Caco-2 (cell line): Measurements from ENCODE around the gene FLOT2. TPM values are rescaled to one million over a fixed set of nuclear protein-coding genes. Genes with fewer than 3 reads are reported as not detected.

Source experiments
- BruUV-seq: library from RNA; stranded (reverse); fragments of 400-500 nt; replicated peaks from 2 replicates; lab custom pipeline; 2021; lab: Mats Ljungman, UMichigan
- CTCF ChIA-PET: fragments of 300-600 bp; sonication (Branson Sonifier 250); formaldehyde crosslinking; loops from one replicate; lab custom pipeline; 2022; ENCODE audit warnings: antibody characterized with exemption; lab: Charles Lee
- POLR2A ChIA-PET: fragments of 300-600 bp; sonication (Branson Sonifier 250); formaldehyde crosslinking; loops from one replicate; lab custom pipeline; 2022; ENCODE audit warnings: antibody characterized with exemption; lab: Charles Lee
- DNase-seq, 2 experiments: peaks; one replicate each; pipeline versions ENCODE4 v3.0.0 to v3.0.0-alpha.2; 2020 to 2022
- H3K27me3 ChIP-seq: replicated peaks from 2 replicates; pipeline ENCODE4 v1.6.0; 2011; ENCODE audit warnings: low read length; ENCODE audit not compliant: control insufficient read depth, insufficient read depth
- H3K36me3 ChIP-seq: 2 replicates; pipeline ENCODE4 v1.5.1; 2011; ENCODE audit warnings: low read length; ENCODE audit not compliant: control insufficient read depth, insufficient read depth
- H3K4me1 ChIP-seq: fragments of 250-450 bp; sonication (Bioruptor Pico); 2 replicates; pipeline ENCODE4 v1.5.1; 2020; ENCODE audit warnings: mild to moderate bottlenecking
- H3K4me3 ChIP-seq: 2 replicates; pipeline ENCODE4 v1.5.1; 2011; ENCODE audit warnings: low read depth, mild to moderate bottlenecking, control low read depth, low read length
- H3K9me3 ChIP-seq: fragments of 250-450 bp; sonication (Bioruptor Pico); 2 replicates; pipeline ENCODE4 v1.5.1; 2020; ENCODE audit warnings: mild to moderate bottlenecking, moderate library complexity
- H3K27ac Mint-ChIP-seq: one replicate; pipeline ENCODE4 v1.8.0; 2022; ENCODE audit warnings: mixed read lengths; ENCODE audit not compliant: unreplicated experiment
- H3K27me3 Mint-ChIP-seq: one replicate; pipeline ENCODE4 v1.8.0; 2022; ENCODE audit warnings: mixed read lengths; ENCODE audit not compliant: insufficient read depth, unreplicated experiment
- H3K36me3 Mint-ChIP-seq: one replicate; pipeline ENCODE4 v1.8.0; 2022; ENCODE audit warnings: mild to moderate bottlenecking, mixed read lengths; ENCODE audit not compliant: insufficient read depth, unreplicated experiment
- H3K4me1 Mint-ChIP-seq: one replicate; pipeline ENCODE4 v1.8.0; 2022; ENCODE audit warnings: low read depth, mixed read lengths; ENCODE audit not compliant: unreplicated experiment
- H3K4me3 Mint-ChIP-seq: one replicate; pipeline ENCODE4 v1.8.0; 2022; ENCODE audit warnings: mild to moderate bottlenecking, moderate library complexity, mixed read lengths; ENCODE audit not compliant: unreplicated experiment
- H3K9me3 Mint-ChIP-seq: one replicate; pipeline ENCODE4 v1.8.0; 2022; ENCODE audit warnings: mixed read lengths; ENCODE audit not compliant: unreplicated experiment
- CTCF ChIP-seq, 2 experiments: fragments of 200-600 bp in 1 of 2; IDR thresholded peaks; 1 replicate in 1 of 2; 2 replicates in 1 of 2; pipeline versions ENCODE4 v1.5.1 to v1.8.0; 2011 to 2022; ENCODE audit warnings: antibody characterized with exemption in 1 of 2, control low read depth in 1 of 2, inconsistent platforms in 1 of 2, low read depth in 1 of 2, low read length in 1 of 2, mild to moderate bottlenecking in 1 of 2, moderate library complexity in 1 of 2; ENCODE audit not compliant: insufficient read depth in 1 of 2, severe bottlenecking in 1 of 2, unreplicated experiment in 1 of 2
- intact Hi-C: fragments of 100-400 bp; cut with micrococcal nuclease; formaldehyde crosslinking; loops from one replicate; pipeline ENCODE4 v1.10.0; 2022; ENCODE audit not compliant: unreplicated experiment
- total RNA-seq: library from RNA; stranded (reverse); gene quantifications from 2 replicates; pipeline ENCODE4 v1.2.3, GENCODE V29; 2022

The FLOT2 gene
- total RNA-seq, 1 experiment from 2014 or later = 189 TPM

DNA sequence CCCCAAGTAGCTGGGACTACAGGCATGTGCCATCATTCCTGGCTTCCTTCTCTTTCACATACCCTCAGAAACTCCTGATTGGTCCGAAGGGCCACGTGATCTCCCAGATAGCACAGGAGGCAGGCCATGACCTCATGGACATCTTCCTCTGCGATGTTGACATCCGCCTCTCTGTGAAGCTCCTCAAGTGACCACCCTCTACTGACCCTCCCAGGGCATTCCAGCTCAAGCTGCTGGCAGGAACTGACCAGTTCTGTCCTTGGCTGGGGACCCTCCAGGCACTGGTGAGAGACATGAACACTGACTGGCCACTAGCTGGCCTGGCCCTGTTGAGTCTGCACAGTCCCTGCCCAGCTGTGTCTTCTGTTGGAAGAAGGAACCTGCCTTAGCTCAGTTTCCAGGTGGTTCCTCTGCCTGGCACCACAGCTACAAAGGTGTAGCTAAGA lies 37.1 kb downstream of the FLOT2 start:
- Histone ChIP-seq H3K27me3 (no peaks in the 10 kb centered on the region), H3K4me1 (peaks cover 17% of the 10 kb centered on the region), H3K9me3 (no peaks in the 10 kb centered on the region), H3K36me3 (peaks cover 6% of the 10 kb centered on the region), H3K4me3 (no peak overlapping the region)
- no peaks in the 10 kb centered on the region for H3K9me3 Mint-ChIP-seq
- H3K36me3 Mint-ChIP-seq = peaks cover 49% of the 10 kb centered on the region
- intact Hi-C loops = no loop called here
- no peak for TF ChIP-seq CTCF (IDR thresholded peaks at IDR 0.05; ENCODE audit: insufficient read depth in 1 of 2, low read depth in 1 of 2, low read length in 1 of 2, severe bottlenecking in 1 of 2, unreplicated experiment in 1 of 2)
- H3K4me1 Mint-ChIP-seq = peaks cover 14% of the 10 kb centered on the region
- H3K4me3 Mint-ChIP-seq = no peak overlapping the region
- H3K27ac Mint-ChIP-seq = no peak overlapping the region
- ChIA-PET CTCF (interaction anchor here (1.1 kb wide), 1 partner anchor 97 kb away, joined by 7 read pairs; no protein-coding TSS in a partner anchor), POLR2A (interaction anchor here (0.6 kb wide), 2 partner anchors 18 to 474 kb away, joined by 3 to 4 read pairs; no protein-coding TSS in a partner anchor)
- no peak for DNase-seq
- BruUV-seq = no TSS peak
- H3K27me3 Mint-ChIP-seq = no peaks in the 10 kb centered on the region

DNA sequence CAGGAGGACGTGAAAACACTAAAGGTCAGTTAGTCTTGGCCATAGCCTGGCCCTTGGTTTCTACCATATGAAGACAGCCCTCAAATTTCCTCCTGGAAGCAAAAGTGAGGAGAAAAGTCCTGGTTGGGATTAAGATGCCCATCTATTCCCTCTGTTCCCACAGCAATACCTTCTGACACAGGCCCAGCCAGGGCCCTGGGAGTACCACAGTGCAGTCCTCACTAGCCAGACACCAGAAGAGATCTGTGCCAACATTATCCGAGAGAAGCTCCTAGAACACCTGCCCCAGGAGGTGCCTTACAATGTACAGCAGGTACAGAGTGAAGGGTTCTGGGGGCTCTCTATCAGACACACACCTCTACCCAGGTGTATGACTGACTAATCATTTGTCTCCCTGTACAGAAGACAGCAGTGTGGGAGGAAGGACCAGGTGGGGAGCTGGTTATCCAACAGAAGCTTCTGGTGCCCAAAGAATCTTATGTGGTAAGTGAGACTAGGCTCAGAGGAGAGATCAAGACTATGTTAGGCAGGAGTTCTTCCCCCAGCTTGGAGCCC lies 38.7 kb downstream of the FLOT2 start:
- POLR2A ChIA-PET = no interaction called here

More for the DNA sequence above, 38.7 kb downstream of the FLOT2 start:
- no peaks in the 10 kb centered on the region for H3K9me3 ChIP-seq
- peaks cover 8% of the 10 kb centered on the region for H3K4me1 Mint-ChIP-seq
- H3K4me1 ChIP-seq = peaks cover 9% of the 10 kb centered on the region; the same call in 1 of the 2 replicates
- H3K9me3 Mint-ChIP-seq = no peaks in the 10 kb centered on the region
- H3K36me3 Mint-ChIP-seq = peaks cover 58% of the 10 kb centered on the region
- no peaks in the 10 kb centered on the region for H3K27me3 ChIP-seq
- no peaks in the 10 kb centered on the region for H3K27me3 Mint-ChIP-seq
- CTCF ChIA-PET = no interaction called here
- H3K27ac Mint-ChIP-seq = no peak overlapping the region
- peaks cover 6% of the 10 kb centered on the region for H3K36me3 ChIP-seq
- H3K4me3 Mint-ChIP-seq = no peak overlapping the region
- BruUV-seq = no TSS peak
- intact Hi-C loops = no loop called here
- no peak overlapping the region for H3K4me3 ChIP-seq
- no peak for TF ChIP-seq CTCF (IDR thresholded peaks at IDR 0.05; ENCODE audit: insufficient read depth in 1 of 2, low read depth in 1 of 2, low read length in 1 of 2, severe bottlenecking in 1 of 2, unreplicated experiment in 1 of 2)
- DNase-seq = no peak
